CD4-positive, alpha-beta T cell (primary cell): ENCODE results near the gene RXRA. TPM values are rescaled to one million over a fixed set of nuclear protein-coding genes. Genes with fewer than 3 reads are reported as not detected.

Experiments used
- ATAC-seq: fragments of 200-7000 bp; cut with Tn5 transposase; one replicate; pipeline ENCODE4 v1.10.0; 2022; ENCODE audit warnings: mild to moderate bottlenecking; ENCODE audit not compliant: poor library complexity
- CTCF ChIA-PET: fragments of 350-600 bp; sonication (Branson Sonifier 250); formaldehyde crosslinking; loops from one replicate; lab custom pipeline; 2021; ENCODE audit warnings: antibody characterized with exemption, inconsistent platforms; lab: Charles Lee
- POLR2A ChIA-PET: fragments of 350-600 bp; sonication (Branson Sonifier 250); formaldehyde crosslinking; loops from one replicate; lab custom pipeline; 2021; ENCODE audit warnings: antibody characterized with exemption, inconsistent platforms; lab: Charles Lee
- DNase-seq, 14 experiments: peaks; one replicate each; pipeline ENCODE4 v3.0.0-alpha.2; 2013 to 2020; ENCODE audit warnings: mixed read lengths in 2 of 14
- H3K27ac ChIP-seq, 2 donors: one replicate each; pipeline versions ENCODE4 v1.5.1 to v1.7.0; 2013; ENCODE audit warnings: low read length in 2 of 2, low read depth in 1 of 2, mild to moderate bottlenecking in 1 of 2
- H3K27me3 ChIP-seq, 2 experiments: 1 replicate in 1 of 2; 2 replicates in 1 of 2; pipeline versions ENCODE4 v1.6.1 to v1.7.0; 2013; ENCODE audit warnings: low read length in 2 of 2, control low read depth in 1 of 2, mild to moderate bottlenecking in 1 of 2, moderate library complexity in 1 of 2; ENCODE audit not compliant: insufficient read depth in 2 of 2, control insufficient read depth in 1 of 2
- H3K36me3 ChIP-seq: one replicate; pipeline ENCODE4 v1.6.1; 2013; ENCODE audit warnings: low read length, control low read depth; ENCODE audit not compliant: insufficient read depth
- H3K4me1 ChIP-seq: one replicate; pipeline ENCODE4 v1.6.1; 2013; ENCODE audit warnings: low read length, control low read depth; ENCODE audit not compliant: insufficient read depth
- H3K4me3 ChIP-seq: one replicate; pipeline ENCODE4 v1.5.1; 2013; ENCODE audit warnings: mild to moderate bottlenecking, low read length, moderate library complexity
- H3K9me3 ChIP-seq, 2 experiments: 1 replicate in 1 of 2; 2 replicates in 1 of 2; pipeline versions ENCODE4 v1.6.1 to v1.7.0; 2013; ENCODE audit warnings: low read length in 2 of 2, mild to moderate bottlenecking in 2 of 2, control low read depth in 1 of 2, moderate library complexity in 1 of 2; ENCODE audit not compliant: control insufficient read depth in 1 of 2, insufficient read depth in 1 of 2
- H3K27ac Mint-ChIP-seq: one replicate; pipeline ENCODE4 v1.8.0; 2020; ENCODE audit warnings: mixed read lengths
- H3K27me3 Mint-ChIP-seq: one replicate; pipeline ENCODE4 v1.8.0; 2021; ENCODE audit warnings: mixed read lengths
- H3K36me3 Mint-ChIP-seq: one replicate; pipeline ENCODE4 v1.8.0; 2021; ENCODE audit warnings: low read depth, mixed read lengths
- H3K4me1 Mint-ChIP-seq: one replicate; pipeline ENCODE4 v1.8.0; 2021; ENCODE audit warnings: low read depth, mixed read lengths
- H3K4me3 Mint-ChIP-seq: one replicate; pipeline ENCODE4 v1.8.0; 2020; ENCODE audit warnings: mild to moderate bottlenecking, mixed read lengths
- H3K9me3 Mint-ChIP-seq: one replicate; pipeline ENCODE4 v1.8.0; 2020; ENCODE audit warnings: mixed read lengths
- CTCF ChIP-seq: fragments of 200-600 bp; IDR thresholded peaks from one replicate; pipeline ENCODE4 v1.8.0; 2022; ENCODE audit warnings: antibody characterized with exemption, mild to moderate bottlenecking
- intact Hi-C, 2 experiments: fragments of 100-400 bp; cut with DNase I in 1 of 2; cut with micrococcal nuclease in 1 of 2; formaldehyde crosslinking; loops; one replicate each; pipeline versions ENCODE4 v1.15.1 to v1.9.0; 2023 to 2025; cut with DNase I, micrococcal nuclease
- total RNA-seq, 174 experiments: library from RNA in 2 of 174; stranded (reverse) in 2 of 174; gene quantifications; one replicate each; pipeline ENCODE4 v1.2.3 and lab custom pipeline; 2021 to 2026

Gene RXRA
- total RNA-seq, 2 experiments from 2014 or later = 7.3 to 8.4 TPM

GRCh38 chr9:134429007-134429406 is 102.8 kb downstream of the RXRA start:
- Histone ChIP-seq H3K36me3 (no peaks in the 10 kb centered on the region), H3K27me3 (no peaks in the 10 kb centered on the region), H3K27ac (no peak overlapping the region), H3K9me3 (no peaks in the 10 kb centered on the region), H3K4me1 (no peaks in the 10 kb centered on the region), H3K4me3 (no peak overlapping the region)
- Mint-ChIP-seq H3K4me1 (no peaks in the 10 kb centered on the region), H3K4me3 (no peak overlapping the region), H3K27ac (no peak overlapping the region), H3K9me3 (no peaks in the 10 kb centered on the region), H3K36me3 (no peaks in the 10 kb centered on the region), H3K27me3 (no peaks in the 10 kb centered on the region)
- DNase-seq = no peak
- intact Hi-C loops = no loop called here
- no peak for TF ChIP-seq CTCF
- ATAC-seq = no peak
- ChIA-PET CTCF (no interaction called here), POLR2A (no interaction called here)

- no peak overlapping the region for H3K27ac Mint-ChIP-seq
- ChIA-PET CTCF (no interaction called here), POLR2A (no interaction called here)
- no peaks in the 10 kb centered on the region for H3K36me3 Mint-ChIP-seq
- Histone ChIP-seq H3K4me1 (no peaks in the 10 kb centered on the region), H3K36me3 (peaks cover 3% of the 10 kb centered on the region), H3K4me3 (no peak overlapping the region), H3K27me3 (no peaks in the 10 kb centered on the region), H3K27ac (no peak overlapping the region), H3K9me3 (no peaks in the 10 kb centered on the region)
- no peaks in the 10 kb centered on the region for H3K9me3 Mint-ChIP-seq
- intact Hi-C loops = no loop called here
- no peaks in the 10 kb centered on the region for H3K27me3 Mint-ChIP-seq
- no peak for TF ChIP-seq CTCF
- H3K4me1 Mint-ChIP-seq = no peaks in the 10 kb centered on the region
- DNase-seq (no peak), ATAC-seq (no peak)
- no peak overlapping the region for H3K4me3 Mint-ChIP-seq
These were observed 103.2 kb downstream of the RXRA start for GRCh38 chr9:134429481-134429880.

- peaks cover 3% of the 10 kb centered on the region for H3K36me3 ChIP-seq
- H3K9me3 ChIP-seq = no peaks in the 10 kb centered on the region
- ChIA-PET CTCF (no interaction called here), POLR2A (no interaction called here)
- DNase-seq = no peak
- Mint-ChIP-seq H3K27me3 (no peaks in the 10 kb centered on the region), H3K9me3 (no peaks in the 10 kb centered on the region), H3K36me3 (peaks cover 1% of the 10 kb centered on the region), H3K4me3 (no peak overlapping the region), H3K27ac (no peak overlapping the region), H3K4me1 (no peaks in the 10 kb centered on the region)
- TF ChIP-seq CTCF = no peak
- ATAC-seq = no peak
- no peaks in the 10 kb centered on the region for H3K4me1 ChIP-seq
- no peak overlapping the region for H3K27ac ChIP-seq
- H3K4me3 ChIP-seq = no peak overlapping the region
- H3K27me3 ChIP-seq = no peaks in the 10 kb centered on the region
- intact Hi-C loops = no loop called here
These were observed 104.8 kb downstream of the RXRA start for GRCh38 chr9:134431095-134431494.
